Brain pericyte (primary cell): ENCODE results near the gene FAM149B1.

ENCODE experiments used
- DNase-seq: peaks from one replicate; pipeline ENCODE4 v3.0.0-alpha.2; 2012; ENCODE audit warnings: low read depth, low spot score

FAM149B1 gene

DNA sequence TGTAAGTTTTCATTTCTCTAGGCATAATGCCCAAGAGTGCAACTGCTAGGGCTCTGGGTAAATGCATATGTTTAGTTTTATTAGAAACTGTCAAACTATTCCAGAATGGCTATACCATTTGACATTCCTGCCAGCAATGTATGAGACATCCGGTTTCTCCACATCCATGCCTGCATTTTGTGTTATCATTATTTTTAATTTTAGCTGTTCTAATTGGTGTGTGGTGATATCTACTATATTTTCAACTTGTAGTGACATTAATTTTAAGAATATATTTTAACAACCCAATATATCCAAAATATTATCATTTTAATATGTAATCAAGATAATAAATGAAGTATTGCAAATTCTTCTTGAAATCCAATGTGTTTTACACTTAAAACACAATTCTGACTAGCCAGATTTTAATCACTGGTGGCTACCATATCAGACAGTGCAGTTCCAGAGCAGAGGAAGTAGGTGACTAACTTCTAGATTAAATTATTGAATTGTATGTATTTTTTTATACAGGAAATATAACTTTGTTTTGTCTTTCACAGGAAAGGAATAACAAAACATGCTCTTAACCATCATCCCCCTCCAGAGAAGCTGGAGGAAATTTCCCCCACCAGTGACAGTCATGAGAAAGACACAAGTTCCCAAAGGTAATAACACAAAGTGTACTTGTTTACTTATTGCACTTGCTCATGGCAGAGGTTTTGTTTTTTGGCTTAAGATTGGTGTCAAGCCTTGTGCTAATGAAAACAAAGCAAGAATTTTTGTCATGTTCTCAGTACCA lies 6.4 kb downstream of the FAM149B1 start:
- DNase-seq = no peak

DNA sequence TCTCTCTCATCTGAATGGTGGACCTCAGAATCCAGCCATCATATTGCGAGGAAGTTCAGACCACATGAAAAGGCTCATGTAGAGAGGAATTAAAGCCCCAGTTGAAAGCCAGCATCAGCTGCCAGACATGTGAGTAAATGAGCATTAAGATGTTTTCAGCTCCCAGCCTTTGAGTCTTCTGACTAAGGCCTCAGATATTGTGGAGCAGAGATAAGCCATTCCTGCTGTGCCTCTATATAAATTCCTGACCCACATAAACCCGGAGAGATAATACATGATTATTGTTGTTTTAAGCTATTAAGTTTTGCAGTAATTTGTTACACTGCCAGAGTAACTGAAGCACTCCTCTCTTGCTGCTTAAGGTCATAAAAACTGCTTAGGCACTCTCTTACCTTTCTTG lies 14.6 kb downstream of the FAM149B1 start:
- no peak for DNase-seq

DNA sequence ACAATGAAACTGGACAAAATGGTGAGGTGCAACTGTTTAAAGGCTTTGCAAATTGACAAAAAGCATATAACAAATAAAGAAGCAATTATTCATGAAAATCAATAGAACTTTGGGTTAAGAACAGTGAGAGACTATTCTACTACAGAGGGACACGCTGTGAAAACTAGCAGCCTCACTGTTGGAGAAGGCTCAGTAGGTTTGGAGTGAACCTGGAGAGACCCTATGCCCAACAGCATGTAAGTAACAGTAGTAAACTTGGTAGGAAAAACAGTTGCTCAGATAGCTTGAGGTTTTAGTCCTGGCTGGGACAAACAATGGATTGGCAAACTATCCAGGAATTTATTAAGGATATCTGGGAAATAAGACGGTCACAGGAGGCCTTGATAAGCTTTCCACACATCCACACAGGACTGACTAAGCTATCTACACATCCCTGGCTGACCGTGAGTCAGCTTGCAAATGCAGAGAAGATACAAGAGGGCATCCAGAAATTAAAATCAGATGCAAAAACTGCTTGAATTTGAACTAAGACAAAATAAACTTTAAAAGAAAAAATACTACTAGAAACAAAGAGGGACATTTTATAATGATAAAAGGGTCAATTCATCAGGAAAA lies 15.9 kb downstream of the FAM149B1 start:
- DNase-seq = no peak

DNA sequence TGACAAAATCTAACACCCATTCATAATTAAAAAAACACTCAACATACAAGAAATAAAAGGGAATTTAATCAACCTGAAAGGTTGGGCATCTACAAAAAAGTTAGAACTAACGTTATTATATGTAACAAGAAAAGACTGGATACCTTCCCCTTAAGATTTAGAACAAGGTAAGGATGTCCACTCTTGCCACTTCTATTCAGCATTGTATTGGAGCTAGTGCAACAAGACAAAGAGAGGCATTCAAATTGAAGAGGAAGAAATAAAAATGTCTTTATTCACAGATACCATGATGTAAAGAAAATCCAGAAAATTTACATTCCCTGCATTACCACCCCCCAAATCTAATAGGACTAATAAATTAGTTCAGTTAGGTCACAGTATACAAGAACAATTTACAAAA lies 18.3 kb downstream of the FAM149B1 start:
- DNase-seq = no peak

DNA sequence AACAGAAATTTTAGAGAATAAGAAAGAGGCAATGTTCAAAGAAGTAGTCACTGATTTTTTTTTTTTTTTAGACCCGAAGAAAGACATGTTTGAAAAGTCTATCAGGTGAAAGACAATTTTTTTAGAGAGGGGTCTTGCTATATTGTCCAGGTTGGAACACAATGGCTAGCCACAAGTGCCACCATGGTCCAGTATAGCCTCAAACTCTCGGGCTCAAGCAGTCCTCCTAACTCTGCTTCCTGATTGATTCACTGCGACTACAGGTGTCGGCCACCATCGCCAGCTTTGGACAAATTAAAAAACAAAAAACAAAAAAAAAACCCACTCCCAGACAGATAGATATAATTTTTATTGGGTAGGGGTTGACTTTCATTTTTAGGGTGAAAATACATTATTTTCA lies 22.3 kb downstream of the FAM149B1 start:
- no peak for DNase-seq

DNA sequence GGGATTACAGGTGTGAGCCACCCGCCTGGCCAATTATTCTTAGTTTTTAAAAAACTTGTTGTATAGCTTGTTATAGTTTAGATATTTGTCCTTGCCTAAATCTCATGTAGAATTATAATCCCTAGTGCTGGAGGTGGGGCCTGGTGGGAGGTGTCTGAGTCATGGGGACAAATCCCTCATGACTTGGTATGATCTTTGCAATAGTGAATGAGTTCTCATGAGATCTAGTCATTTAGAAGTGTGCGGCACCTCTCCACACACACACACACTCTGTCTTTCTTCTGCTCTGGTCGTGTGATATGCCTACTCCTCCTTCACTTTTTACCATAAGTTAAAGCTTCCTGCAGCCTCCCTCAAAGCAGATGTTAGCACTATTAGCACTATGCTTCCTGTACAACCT lies 37.2 kb downstream of the FAM149B1 start:
- DNase-seq = no peak

DNA sequence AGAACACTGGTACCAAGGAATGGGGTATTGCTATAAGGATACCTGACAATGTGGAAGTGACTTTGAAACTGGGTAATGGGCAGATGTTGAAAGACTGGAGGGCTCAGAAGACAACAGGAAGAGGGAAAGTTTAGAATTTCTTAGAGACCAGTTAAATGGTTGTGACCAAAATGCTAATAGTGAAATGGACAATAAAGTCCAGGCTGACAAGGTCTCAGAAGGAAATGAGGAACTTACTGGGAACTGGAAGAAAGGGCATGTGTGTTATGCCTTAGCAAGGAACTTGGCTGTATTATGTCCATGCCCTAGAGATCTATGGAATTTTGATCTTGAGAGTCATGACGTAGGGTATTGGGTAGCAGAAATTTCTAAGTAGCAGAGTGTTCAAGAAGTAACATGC lies 38.0 kb downstream of the FAM149B1 start:
- DNase-seq = no peak

DNA sequence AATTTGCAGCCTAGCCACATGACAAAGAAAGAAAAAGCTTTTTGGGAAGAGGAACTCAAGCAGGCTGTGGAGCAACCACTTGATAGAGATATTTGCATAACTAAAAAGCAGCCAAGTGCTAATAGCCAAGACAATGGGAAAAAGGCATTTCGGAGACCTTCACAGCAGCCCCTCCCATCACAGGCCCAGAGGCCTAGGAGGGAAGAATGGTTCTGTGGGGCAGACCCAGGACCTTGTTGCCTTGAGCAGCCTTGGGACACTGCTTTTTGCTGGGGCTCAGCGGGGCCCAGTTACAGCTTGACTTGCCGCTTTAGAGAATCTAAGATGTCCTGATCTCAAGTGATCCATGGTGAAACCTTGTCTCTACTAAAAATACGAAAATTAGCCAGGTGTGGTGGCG lies 38.5 kb downstream of the FAM149B1 start:
- no peak for DNase-seq

DNA sequence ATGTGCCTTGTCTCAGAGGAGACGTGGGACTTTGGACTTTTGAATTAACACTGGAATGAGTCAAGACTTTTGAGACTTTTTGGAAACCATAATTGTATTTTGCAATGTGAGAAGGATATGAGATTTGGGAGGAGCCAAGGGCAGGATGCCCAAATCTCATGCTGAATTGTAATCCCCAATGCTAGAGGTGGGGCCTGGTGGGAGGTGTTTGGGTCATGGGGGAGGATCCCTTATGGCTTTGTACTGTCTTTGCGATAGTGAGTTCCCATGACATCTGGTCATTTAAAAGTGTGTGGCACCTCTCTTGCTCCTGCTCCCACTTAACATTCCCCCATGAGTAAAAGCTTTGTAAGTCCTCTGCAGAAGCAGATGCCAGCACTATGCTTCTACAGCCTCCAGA lies 40.0 kb downstream of the FAM149B1 start:
- no peak for DNase-seq

DNA sequence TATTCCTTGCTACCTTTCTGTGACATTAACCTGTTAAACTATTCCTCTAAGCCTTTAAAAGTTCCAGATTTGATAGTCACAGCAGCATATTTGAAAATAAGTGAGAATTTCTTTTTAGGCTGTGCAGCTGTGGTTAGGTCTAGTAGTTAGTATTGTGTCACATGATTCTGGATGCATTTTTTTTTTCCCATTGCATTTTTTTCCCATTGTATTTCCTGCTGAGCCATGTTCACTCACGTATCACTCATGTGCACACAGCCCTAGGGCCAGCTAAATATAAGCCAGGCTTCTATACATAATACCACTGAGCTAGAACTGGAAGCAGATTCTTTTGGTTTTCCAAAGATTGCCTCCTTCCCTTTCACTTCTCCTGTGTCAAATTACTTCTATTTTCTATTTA lies 41.8 kb downstream of the FAM149B1 start:
- no peak for DNase-seq

DNA sequence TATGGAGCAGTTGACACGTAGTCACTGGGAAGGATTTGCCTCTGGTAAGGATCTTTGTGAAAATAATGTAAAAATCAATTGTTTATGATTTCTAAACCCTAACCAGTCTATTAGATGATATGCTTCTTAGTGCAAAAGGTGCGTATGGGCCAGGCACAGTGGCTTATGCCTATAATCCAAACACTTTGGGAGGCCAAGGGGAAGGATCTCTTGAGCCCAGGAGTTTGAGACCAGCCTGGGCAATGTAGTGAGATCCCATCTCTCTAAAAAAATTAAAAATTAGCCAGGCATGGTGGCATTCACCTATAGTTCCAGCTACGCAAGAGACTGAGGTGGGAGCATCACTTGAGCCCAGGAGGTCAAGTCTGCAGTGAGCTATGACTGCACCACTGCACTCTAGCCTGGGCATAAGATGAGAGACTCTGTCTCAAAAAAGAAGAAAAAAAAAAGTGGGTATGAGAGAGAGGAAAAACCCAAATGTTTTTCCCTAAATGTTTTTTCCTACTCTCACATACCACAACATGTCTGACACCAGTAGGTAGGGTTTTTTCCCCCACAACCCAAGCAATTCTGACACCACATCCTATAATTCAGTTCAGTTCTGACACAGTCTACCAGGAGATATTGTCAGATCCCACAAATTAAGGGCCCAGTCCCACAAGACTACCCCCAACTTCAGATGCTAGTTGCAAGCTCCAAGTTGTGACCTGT lies 42.6 kb downstream of the FAM149B1 start:
- DNase-seq = no peak

DNA sequence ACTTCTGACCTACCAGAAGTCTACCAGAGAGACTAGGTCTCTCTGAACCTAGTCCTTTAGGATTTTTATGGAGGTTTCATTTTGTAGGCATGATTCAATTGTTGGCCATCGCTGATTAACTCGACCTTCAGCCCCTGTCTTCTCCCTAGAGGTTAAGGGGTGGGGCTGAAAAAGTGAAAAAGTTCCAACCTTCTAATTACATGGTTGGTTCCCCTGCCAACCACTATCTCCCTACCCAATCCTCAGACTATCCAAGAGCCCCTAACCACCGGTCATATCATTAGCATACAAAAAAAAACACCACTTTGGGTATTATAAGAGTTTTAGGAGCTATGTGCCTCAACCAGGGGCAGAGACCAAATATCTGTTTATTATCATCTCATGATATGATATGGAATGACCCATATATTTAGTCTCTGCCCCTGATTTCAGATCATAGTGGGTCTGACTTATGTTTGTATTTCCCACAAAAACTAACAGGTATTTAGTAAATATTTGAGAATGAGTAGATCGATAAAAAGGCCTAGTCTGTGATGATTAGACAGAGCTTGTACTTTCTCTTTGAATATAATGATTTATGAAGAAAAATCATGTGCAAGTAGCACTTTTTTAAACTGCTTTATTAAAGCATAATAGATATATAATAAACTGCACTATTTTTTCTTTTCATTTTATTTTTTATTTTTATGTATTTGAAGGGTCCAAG lies 43.3 kb downstream of the FAM149B1 start:
- no peak for DNase-seq

DNA sequence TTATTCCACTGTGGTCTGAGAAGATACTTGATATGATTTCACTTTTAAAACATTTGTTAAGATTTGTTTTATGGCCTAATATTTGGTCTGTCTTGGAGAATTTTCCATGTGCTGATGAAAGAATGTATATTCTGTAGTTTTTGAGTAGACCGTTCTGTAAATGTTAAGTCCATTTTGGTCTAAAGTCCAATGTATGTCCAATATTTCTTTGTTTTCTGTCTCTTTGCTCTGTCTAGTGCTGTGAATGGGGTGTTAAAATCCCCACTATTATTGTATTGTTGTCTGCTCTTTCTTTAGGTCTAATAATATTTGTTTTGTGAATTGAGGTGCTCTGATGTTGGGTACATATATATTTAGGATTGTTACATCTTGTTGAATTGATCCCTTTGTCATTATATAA lies 47.8 kb downstream of the FAM149B1 start:
- no peak for DNase-seq

DNA sequence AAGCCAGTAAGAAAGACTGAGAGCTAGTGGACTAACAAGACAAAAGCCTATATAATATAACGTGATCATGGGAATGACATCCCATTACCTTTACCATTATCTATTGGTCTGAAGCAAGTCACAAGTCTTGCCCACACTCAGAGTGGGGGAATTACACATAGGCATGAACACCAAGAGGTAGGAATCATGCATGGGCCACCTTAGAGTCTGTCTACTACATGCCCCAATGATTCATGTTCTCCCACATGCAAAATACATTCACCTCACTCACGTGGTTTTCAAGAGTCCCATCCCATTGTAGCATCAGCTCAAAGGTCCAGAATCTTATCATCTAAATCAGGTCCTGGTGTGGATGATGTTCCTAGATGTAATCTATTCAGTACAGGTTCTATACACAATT lies 49.7 kb downstream of the FAM149B1 start:
- no peak for DNase-seq

DNA sequence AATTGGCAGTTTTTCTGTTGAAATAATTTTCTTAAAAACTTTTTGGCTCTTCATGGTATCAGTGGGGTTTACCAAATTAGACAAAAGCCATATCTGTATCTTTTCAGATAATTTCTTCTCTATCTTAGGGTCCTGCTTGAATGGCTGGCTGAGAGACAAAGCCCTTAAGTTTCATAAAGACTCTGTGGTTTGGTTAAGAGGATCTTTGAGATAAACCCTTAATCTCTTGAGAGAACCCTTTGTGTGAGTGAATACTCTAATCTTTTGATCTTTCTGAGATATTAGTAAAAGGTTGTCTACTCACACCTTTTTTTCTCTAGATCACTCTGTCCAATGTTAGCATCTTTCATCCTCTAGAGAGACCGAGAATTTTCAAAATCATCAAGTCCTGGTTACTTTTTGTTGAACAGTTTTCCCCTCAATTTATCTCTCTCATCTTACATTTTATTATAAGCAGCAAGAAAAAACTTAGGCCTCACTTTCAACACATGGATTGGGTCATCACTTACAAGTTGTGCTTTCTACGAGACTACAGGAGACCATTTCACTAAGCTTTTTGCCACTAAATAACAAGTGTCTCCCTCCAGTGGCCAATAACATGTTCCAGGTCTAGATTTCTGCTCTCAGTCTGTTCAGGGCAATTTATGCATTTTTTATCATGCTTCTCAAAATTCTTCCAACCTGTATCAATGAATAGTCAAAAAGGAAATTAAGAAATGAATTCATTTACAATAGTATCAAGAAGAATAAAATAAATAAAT lies 50.7 kb downstream of the FAM149B1 start:
- no peak for DNase-seq

DNA sequence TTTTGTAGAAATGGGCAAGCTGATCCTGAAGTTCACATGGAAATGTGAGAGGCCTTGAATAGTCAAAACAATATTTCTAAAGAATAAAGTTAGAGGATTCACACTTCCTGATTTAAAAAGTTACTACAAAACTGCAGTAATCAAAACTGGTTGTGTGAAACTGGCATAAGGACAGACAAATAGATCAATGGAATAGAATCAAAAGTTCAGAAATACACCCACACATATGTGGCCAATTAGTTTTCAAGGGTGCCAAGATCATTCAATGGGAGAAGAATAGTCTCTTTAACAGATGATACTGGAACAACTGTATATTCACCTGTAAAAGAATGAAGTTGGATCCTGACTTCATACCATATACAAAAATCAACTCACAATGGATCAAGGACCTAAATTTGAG lies 51.5 kb downstream of the FAM149B1 start:
- no peak for DNase-seq

DNA sequence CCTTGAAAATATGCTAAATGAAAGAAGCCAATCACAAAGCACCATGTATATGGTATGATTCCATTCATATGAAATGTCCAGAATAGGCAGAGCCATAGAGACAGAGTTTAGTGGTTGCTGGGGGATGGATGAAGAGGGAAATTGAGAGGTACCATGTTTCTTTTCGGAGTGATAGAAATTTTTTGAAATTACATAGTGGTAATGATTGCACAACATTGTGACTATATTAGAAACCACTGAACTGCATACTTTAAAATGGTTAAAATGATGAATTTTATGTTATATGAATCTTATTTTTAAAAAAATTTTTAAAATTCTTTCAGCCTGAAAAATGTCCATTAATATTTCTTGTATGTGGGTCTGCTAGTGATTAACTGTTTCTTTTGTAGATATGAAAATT lies 53.1 kb downstream of the FAM149B1 start:
- no peak for DNase-seq

DNA sequence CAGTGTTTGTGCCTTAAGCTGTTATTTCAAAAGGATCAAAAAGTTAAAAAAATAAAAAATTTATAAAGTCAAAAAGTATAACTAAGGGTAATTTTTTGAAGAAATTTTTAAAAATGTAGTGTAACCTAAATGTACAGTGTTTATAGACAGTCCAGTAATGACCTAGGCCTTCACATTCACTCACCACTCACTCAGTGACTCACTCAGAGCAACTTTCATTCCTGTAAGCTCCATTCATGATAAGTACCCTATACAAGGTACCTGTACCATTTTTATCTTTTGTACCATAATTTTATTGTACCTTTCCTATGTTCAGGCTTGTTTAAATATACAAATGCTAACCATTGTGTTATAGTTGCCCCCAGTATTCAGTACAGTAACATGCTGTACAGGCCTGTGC lies 57.6 kb downstream of the FAM149B1 start:
- no peak for DNase-seq

DNA sequence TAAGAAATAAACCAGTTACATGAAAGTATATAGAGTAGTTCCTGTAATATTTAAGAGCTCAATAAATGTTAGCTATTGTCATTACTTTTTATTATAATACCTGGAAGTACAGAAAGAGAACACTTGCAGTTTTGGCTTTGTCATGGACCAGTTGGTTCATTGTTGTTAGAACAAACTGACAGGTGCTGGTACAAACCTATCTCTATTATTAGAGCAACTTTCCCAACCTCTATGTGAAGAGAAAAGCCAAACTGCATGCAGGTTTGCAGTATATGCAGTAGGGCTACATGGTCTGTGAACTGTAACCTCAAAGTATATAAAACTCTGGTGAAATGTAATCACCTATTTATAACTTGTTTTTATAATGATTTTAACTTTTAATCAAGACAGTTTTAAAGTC lies 58.7 kb downstream of the FAM149B1 start:
- DNase-seq = no peak

DNA sequence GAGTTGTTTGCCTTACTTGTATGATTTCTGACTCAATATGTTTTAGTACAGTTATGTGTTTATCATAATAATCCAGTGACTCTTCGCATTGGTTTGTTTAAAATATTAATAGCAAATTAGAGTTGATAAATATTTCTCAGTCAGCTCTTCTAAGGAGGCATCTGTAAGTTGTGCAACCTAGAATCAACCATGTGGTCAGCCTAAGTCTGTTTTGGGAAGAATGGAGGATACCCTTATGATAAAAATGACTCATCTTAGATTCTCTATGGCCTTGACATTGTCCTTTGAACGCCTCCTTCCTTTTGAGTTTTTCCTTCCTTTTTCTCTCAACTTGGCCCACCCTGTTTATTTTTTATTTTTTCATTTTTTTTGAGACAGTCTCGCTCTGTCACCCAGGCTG lies 60.3 kb downstream of the FAM149B1 start:
- DNase-seq = no peak

DNA sequence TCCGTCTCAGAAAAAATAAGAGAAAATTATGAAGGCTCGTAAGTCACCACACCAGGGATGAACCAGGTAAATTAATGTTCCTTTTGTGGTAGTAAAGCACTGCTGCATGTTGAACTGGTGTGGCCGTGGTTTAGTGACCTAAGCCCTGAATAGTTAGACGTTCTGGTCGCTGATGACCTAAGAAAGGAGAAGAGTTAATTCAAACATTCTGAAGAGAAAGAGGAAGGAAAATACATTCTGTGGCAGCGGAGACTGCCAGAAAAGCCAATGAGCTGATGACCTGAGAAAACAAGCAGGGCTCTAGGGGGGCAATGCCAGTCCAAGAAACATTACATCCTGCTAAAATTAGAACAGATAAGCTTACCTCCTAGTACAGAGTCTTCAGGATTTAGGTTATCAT lies 61.6 kb downstream of the FAM149B1 start:
- DNase-seq = no peak

DNA sequence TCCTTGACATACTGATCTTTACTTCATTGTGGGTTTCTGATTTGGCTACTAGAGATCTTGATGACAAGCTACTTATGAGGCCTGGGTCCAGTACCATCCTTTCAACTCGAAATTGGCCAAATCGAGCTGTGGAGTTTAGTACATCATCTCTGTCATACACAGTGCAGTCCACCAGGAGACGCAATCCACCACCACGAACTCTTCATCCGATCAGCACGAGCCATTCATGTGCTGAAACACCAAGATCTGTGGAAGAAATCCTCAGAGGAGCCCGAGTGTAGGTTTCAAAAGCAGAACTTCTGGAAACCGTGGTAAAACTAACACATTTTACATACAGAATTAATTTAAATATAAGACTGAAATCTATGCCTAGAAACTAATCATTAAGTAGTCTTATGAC lies 65.0 kb downstream of the FAM149B1 start:
- DNase-seq = no peak
